Activated CD4-positive, alpha-beta T cell treated with anti-CD3 and anti-CD28 coated beads for 36 hours (primary cell): ENCODE measurements around the gene STYXL2. TPM values are rescaled to one million over a fixed set of nuclear protein-coding genes. Genes with fewer than 3 reads are reported as not detected.

ENCODE experiments used
- ATAC-seq: fragments of 200-7000 bp; cut with Tn5 transposase; one replicate; pipeline ENCODE4 v1.10.0; 2021; ENCODE audit warnings: mild to moderate bottlenecking, moderate library complexity
- CTCF ChIA-PET: fragments of 350-600 bp; sonication (Branson Sonifier 250); formaldehyde crosslinking; loops from one replicate; lab custom pipeline; 2021; ENCODE audit warnings: antibody characterized with exemption; lab: Charles Lee
- POLR2A ChIA-PET: fragments of 350-600 bp; sonication (Branson Sonifier 250); formaldehyde crosslinking; loops from one replicate; lab custom pipeline; 2021; ENCODE audit warnings: antibody characterized with exemption, inconsistent platforms; lab: Charles Lee
- DNase-seq: peaks from one replicate; pipeline ENCODE4 v3.0.0-alpha.2; 2020
- H3K27ac Mint-ChIP-seq: one replicate; pipeline ENCODE4 v1.8.0; 2021; ENCODE audit warnings: mixed read lengths
- H3K27me3 Mint-ChIP-seq: one replicate; pipeline ENCODE4 v1.8.0; 2021; ENCODE audit warnings: mixed read lengths
- H3K36me3 Mint-ChIP-seq: one replicate; pipeline ENCODE4 v1.8.0; 2021; ENCODE audit warnings: low read depth, mixed read lengths
- H3K4me1 Mint-ChIP-seq: one replicate; pipeline ENCODE4 v1.8.0; 2021; ENCODE audit warnings: mixed read lengths
- H3K4me3 Mint-ChIP-seq: one replicate; pipeline ENCODE4 v1.8.0; 2021; ENCODE audit warnings: mild to moderate bottlenecking, moderate library complexity, mixed read lengths
- H3K9me3 Mint-ChIP-seq: one replicate; pipeline ENCODE4 v1.8.0; 2021; ENCODE audit warnings: low read depth, mixed read lengths
- intact Hi-C, 2 experiments: fragments of 100-400 bp; cut with DNase I in 1 of 2; cut with micrococcal nuclease in 1 of 2; formaldehyde crosslinking; loops; one replicate each; pipeline versions ENCODE4 v1.14.2 to v1.15.1; 2022 to 2024; cut with DNase I, micrococcal nuclease
- total RNA-seq, 2 experiments: library from RNA; stranded (reverse); gene quantifications; one replicate each; pipeline ENCODE4 v1.2.3, GENCODE V29; 2021

Gene STYXL2
- total RNA-seq, result not detected

- no peaks in the 10 kb centered on the region for H3K9me3 Mint-ChIP-seq
- no peak for DNase-seq
- intact Hi-C loops, result no loop called here
Measured at GRCh38 chr1:167093846-167094516, at the start of gene STYXL2. STYXL2 (plus strand) TSS chr1:167094075; CDS start chr1:167094850, 775 bp downstream.

GRCh38 chr1:167051907-167052306, 42.0 kb upstream of the STYXL2 start:
- POLR2A ChIA-PET, result no interaction called here
- H3K27ac Mint-ChIP-seq, result no peak overlapping the region

More at GRCh38 chr1:167093846-167094516, at the start of gene STYXL2:
- CTCF ChIA-PET, result interaction anchor here (0.8 to 1.5 kb wide), 3 partner anchors 9 to 173 kb away, joined by 3 to 5 read pairs (median 3); no protein-coding TSS in a partner anchor
- Mint-ChIP-seq H3K36me3 (peaks cover 2% of the 10 kb centered on the region), H3K4me3 (no peak within 1 kb of the TSS), H3K27ac (no peak within 1 kb of the TSS), H3K27me3 (no peaks in the 10 kb centered on the region), H3K4me1 (peaks cover 29% of the 10 kb centered on the region)
- POLR2A ChIA-PET, result no interaction called here
- ATAC-seq, result no peak

DNA sequence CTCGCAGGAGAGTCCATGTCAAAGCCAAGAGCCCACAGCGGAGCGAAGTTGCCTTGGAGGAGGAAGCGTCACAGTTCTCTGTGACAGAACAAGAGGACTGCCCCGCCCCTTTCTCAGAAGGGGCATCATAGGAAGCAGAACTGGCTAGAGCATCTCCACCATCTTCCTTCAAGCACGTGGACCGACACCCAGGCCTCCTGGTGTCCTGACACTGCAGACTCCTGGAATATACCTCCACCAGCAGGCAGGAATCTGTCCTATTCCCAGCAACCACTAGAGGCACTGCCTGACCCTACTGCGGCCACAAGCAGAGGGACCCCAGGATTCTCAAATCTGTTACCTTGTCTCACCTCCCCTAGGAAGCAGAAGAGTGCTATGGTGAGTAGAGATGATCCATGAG, 41.5 kb upstream of the STYXL2 start:
- H3K9me3 Mint-ChIP-seq, result no peaks in the 10 kb centered on the region

More at GRCh38 chr1:167051907-167052306, 42.0 kb upstream of the STYXL2 start:
- Mint-ChIP-seq H3K4me1 (no peaks in the 10 kb centered on the region), H3K36me3 (no peaks in the 10 kb centered on the region), H3K9me3 (no peaks in the 10 kb centered on the region), H3K4me3 (no peak overlapping the region), H3K27me3 (no peaks in the 10 kb centered on the region)
- DNase-seq (no peak), ATAC-seq (no peak)
- CTCF ChIA-PET, result interaction anchor here (1.1 to 6.9 kb wide), 3 partner anchors 8 to 142 kb away, joined by 3 to 53 read pairs (median 6); no protein-coding TSS in a partner anchor
- intact Hi-C loops, result no loop called here

GRCh38 chr1:167054531-167054930, 39.3 kb upstream of the STYXL2 start:
- ATAC-seq (no peak), DNase-seq (no peak)
- Mint-ChIP-seq H3K36me3 (no peaks in the 10 kb centered on the region), H3K9me3 (no peaks in the 10 kb centered on the region), H3K27me3 (no peaks in the 10 kb centered on the region), H3K27ac (no peak overlapping the region), H3K4me3 (no peak overlapping the region), H3K4me1 (peaks cover 7% of the 10 kb centered on the region)
- POLR2A ChIA-PET, result no interaction called here
- intact Hi-C loops, result no loop called here
- CTCF ChIA-PET, result interaction anchor here (0.6 to 6.9 kb wide), 2 partner anchors 144 to 238 kb away, joined by 3 to 53 read pairs; no protein-coding TSS in a partner anchor

More for the DNA sequence above, 41.5 kb upstream of the STYXL2 start:
- H3K4me1 Mint-ChIP-seq, result no peaks in the 10 kb centered on the region
- DNase-seq (no peak), ATAC-seq (no peak)
- H3K27me3 Mint-ChIP-seq, result no peaks in the 10 kb centered on the region
- ChIA-PET CTCF (interaction anchor here (1.1 to 6.9 kb wide), 2 partner anchors 8 to 142 kb away, joined by 3 to 53 read pairs; no protein-coding TSS in a partner anchor), POLR2A (no interaction called here)
- H3K27ac Mint-ChIP-seq, result no peak overlapping the region
- H3K4me3 Mint-ChIP-seq, result no peak overlapping the region
- intact Hi-C loops, result no loop called here
- no peaks in the 10 kb centered on the region for H3K36me3 Mint-ChIP-seq

DNA sequence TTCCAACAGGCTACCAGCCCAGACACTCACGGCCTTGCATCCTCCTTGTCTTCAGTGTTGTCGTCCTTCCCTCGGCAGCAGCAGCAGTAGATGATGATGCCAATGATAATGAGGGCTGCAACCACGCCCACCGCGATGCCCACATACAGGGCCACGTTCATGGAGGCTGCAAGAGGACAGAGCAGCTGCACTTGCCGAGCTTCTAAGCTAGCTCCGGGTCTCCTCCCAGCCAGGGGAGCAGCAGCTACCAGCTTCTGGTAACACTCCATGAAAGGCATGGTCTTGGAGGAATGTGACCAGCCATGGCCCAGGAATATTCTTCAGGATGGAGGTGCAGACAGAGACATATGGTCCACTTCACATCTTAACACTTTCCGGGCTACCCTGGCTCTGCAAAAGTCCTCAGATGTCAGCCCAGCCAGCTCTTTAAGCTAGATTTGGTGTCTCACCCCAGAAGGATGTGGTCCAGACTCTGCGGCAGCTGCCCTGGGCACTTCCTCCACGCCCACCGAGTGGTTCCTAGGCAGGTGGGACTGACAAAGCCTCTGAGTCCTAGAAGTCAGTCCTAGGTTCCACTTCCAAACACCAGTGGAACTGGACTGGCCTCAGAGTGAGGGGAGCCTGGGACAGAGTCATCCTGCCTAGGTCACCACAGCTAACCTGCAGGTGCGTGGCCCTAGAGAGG, 38.8 kb upstream of the STYXL2 start:
- ATAC-seq, result no peak
- Mint-ChIP-seq H3K4me1 (peaks cover 7% of the 10 kb centered on the region), H3K9me3 (no peaks in the 10 kb centered on the region)

DNA sequence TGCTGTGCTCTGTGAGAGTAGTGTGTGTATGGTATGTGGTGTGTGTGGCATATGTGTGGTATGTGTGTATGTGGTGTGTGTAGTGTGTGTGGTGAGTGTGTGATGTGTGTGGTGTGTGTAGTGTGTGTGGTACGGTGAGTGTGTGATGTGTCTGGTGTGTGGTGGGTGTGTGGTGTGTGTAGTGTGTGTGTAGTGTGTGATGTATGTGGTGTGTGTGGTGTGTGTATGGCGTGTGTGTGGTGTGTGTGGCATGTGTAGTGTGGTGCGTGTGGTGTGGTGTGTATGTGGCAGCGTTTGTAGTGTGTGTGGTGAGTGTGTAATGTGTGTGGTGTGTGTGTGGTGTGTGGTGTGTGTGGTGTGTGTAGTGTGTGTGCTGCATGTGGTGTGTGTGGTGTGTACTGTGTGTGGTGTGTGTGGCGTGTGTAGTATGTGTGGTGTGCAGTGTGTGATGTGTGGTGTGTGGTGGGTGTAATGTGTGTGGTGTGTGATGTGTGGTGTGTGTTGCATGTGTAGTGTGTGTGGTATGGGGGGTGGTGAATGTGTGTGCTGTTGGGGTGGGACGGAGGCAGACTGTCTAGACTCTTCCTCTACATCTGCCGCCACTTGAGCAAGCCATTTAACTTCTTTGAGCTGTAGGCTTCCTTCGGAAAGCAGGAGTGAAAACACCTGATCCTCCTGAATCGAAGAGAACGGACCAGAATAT, 37.2 kb upstream of the STYXL2 start:
- no peaks in the 10 kb centered on the region for H3K36me3 Mint-ChIP-seq
- intact Hi-C loops, result loop anchor here (5.0 kb wide), 2 partner anchors 84 to 219 kb away; partner anchors contain the start of gene POGK (in 1 of the 2)
- ChIA-PET CTCF (interaction anchor here (0.8 to 11.2 kb wide), 14 partner anchors 10 to 471 kb away, joined by 3 to 541 read pairs (median 4); partner anchors contain the start of gene TADA1), POLR2A (no interaction called here)
- H3K27me3 Mint-ChIP-seq, result no peaks in the 10 kb centered on the region
- H3K9me3 Mint-ChIP-seq, result no peaks in the 10 kb centered on the region
- H3K4me1 Mint-ChIP-seq, result peaks cover 7% of the 10 kb centered on the region
- no peak overlapping the region for H3K27ac Mint-ChIP-seq
- ATAC-seq, result peak; percentile 21
- no peak overlapping the region for H3K4me3 Mint-ChIP-seq
- no peak for DNase-seq

More for the DNA sequence above, 38.8 kb upstream of the STYXL2 start:
- CTCF ChIA-PET, result interaction anchor here (0.6 to 6.9 kb wide), 3 partner anchors 11 to 237 kb away, joined by 3 to 53 read pairs (median 4); no protein-coding TSS in a partner anchor
- H3K27ac Mint-ChIP-seq, result no peak overlapping the region
- POLR2A ChIA-PET, result no interaction called here
- H3K27me3 Mint-ChIP-seq, result no peaks in the 10 kb centered on the region
- no peak for DNase-seq
- H3K4me3 Mint-ChIP-seq, result no peak overlapping the region
- no peaks in the 10 kb centered on the region for H3K36me3 Mint-ChIP-seq
- intact Hi-C loops, result loop anchor here (5.0 kb wide), 2 partner anchors 83 to 218 kb away; partner anchors contain the start of gene POGK (in 1 of the 2)

DNA sequence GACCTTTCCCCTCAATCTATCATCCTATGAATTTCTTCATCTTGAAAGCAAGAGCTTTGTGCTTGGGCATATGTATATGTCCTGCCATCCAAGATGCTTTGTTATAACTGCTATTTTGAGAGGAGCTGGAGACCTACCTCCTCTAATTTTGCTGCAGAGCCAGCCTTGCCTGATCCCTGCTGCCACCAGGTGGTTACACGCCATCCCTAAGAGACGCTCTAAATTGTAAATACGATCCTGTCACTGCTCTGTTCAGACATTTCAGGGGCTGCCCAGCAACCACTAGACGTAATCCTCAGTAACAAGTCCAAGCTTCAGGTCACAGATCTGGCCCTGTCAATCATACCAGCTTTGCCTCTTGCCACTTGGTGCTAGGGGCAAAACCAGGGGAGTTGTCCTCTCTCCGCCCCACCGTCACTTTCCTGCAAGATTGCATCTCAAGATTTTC, 36.6 kb upstream of the STYXL2 start:
- Mint-ChIP-seq H3K4me1 (peaks cover 7% of the 10 kb centered on the region), H3K4me3 (no peak overlapping the region), H3K9me3 (no peaks in the 10 kb centered on the region), H3K27ac (no peak overlapping the region), H3K36me3 (no peaks in the 10 kb centered on the region), H3K27me3 (no peaks in the 10 kb centered on the region)
- ChIA-PET POLR2A (interaction anchor here (0.6 kb wide), 2 partner anchors 147 to 433 kb away, joined by 3 read pairs; no protein-coding TSS in a partner anchor), CTCF (interaction anchor here (0.7 to 11.2 kb wide), 15 partner anchors 10 to 471 kb away, joined by 3 to 541 read pairs (median 4); partner anchors contain the start of gene TADA1)
- DNase-seq (peak; percentile 72), ATAC-seq (peak; percentile 79)
- intact Hi-C loops, result loop anchor here (5.0 kb wide), 2 partner anchors 85 to 220 kb away; partner anchors contain the start of gene POGK (in 1 of the 2)

DNA sequence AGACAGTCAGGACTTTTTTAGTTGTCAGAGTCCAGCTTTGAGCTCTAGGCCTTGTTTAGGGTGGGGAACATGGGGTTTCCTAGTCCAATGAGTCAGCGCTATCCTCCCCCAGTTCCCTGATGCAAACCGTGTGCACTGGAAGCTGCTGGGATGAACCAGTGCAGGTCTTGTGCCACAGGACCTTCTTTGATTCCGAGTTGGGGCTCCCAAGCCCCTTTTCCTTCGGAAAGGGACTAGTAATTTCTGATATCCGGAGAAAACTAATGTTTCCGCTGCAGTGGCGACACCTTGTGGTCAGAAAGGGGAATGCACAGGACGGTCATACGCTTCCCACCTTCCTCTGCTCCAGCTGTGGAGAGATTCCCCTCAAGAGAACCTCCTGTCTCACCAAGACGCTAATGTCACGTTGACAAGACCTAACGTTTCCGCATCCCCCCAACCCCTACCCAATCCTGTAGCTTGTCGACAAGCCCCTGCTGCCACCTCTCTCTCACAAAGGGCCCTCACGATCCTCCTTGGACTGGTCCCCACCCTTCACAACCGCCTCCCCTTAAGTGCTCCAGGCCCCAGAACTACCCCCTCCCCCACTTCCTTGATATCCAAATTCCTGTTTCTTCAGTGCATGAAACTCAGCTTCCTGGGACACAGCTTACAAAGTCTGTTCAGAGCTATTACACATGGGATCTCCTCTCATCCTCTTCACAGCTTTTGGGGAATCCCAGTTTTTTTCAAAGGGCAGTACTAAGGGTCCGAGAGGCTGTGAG, 34.6 kb upstream of the STYXL2 start:
- H3K27ac Mint-ChIP-seq, result peak overlapping the region; percentile 61
- DNase-seq (peak; percentile 85), ATAC-seq (peak; percentile 55)
- CTCF ChIA-PET, result interaction anchor here (0.5 to 11.2 kb wide), 74 partner anchors 8 to 1176 kb away, joined by 3 to 541 read pairs (median 5); partner anchors contain the start of genes CREG1, GPA33, ILDR2 and POU2F1
- no peaks in the 10 kb centered on the region for H3K9me3 Mint-ChIP-seq
- H3K4me1 Mint-ChIP-seq, result peaks cover 7% of the 10 kb centered on the region
- no peak overlapping the region for H3K4me3 Mint-ChIP-seq
- POLR2A ChIA-PET, result interaction anchor here (1.0 to 1.5 kb wide), 3 partner anchors 81 to 161 kb away, joined by 4 to 5 read pairs (median 4); partner anchors contain the start of gene POU2F1
- intact Hi-C loops, result loop anchor here (1.0 to 5.0 kb wide), 7 partner anchors 84 to 1132 kb away; partner anchors contain the start of genes ILDR2 (in 1 of the 2), POGK (in 1 of the 2) and TADA1 (in 1 of the 2)
- no peaks in the 10 kb centered on the region for H3K27me3 Mint-ChIP-seq
- H3K36me3 Mint-ChIP-seq, result no peaks in the 10 kb centered on the region

DNA sequence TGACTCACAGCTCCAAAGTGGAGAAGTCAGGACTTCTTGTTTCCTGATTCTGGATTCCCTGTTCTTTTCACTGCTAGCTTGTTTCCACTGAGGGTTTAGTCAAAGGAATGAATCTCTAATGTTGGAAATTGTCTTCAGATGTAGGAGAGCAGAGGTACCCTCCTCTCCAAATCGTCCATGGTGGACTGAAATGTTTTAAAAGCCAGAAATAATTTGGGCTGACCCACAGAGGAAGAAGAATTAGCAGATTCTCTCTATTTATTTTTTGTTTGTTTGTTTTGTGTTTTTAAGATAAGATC, 34.1 kb upstream of the STYXL2 start:
- DNase-seq (no peak), ATAC-seq (no peak)
- H3K9me3 Mint-ChIP-seq, result no peaks in the 10 kb centered on the region
- H3K4me1 Mint-ChIP-seq, result peaks cover 7% of the 10 kb centered on the region
- no peaks in the 10 kb centered on the region for H3K27me3 Mint-ChIP-seq
- H3K4me3 Mint-ChIP-seq, result no peak overlapping the region
- ChIA-PET CTCF (interaction anchor here (0.6 to 11.2 kb wide), 55 partner anchors 8 to 579 kb away, joined by 3 to 541 read pairs (median 5); partner anchors contain the start of genes POU2F1 and TADA1), POLR2A (interaction anchor here (1.0 to 1.4 kb wide), 2 partner anchors 81 to 161 kb away, joined by 4 to 5 read pairs; partner anchors contain the start of gene POU2F1)
- peak overlapping the region; percentile 27 for H3K27ac Mint-ChIP-seq
- intact Hi-C loops, result loop anchor here (1.0 to 10.0 kb wide), 8 partner anchors 85 to 1133 kb away; partner anchors contain the start of genes ILDR2 (in 1 of the 2), POGK (in 1 of the 2) and TADA1 (in 1 of the 2)
- H3K36me3 Mint-ChIP-seq, result no peaks in the 10 kb centered on the region
